NT2/D1 (cell line): ENCODE measurements around the gene GSTM1.

Source experiments
- YY1 ChIP-seq: IDR thresholded peaks from 2 replicates; pipeline ENCODE4 v1.6.1; 2011; ENCODE audit not compliant: insufficient read length, insufficient read depth
- ZNF274 ChIP-seq: IDR thresholded peaks from 2 replicates; pipeline ENCODE4 v1.6.1; 2011; ENCODE audit warnings: mild to moderate bottlenecking, low read depth, low read length

- TF ChIP-seq ZNF274, result no peak
- TF ChIP-seq YY1, result no peak
Measured at GRCh38 chr1:109726728-109727373, 39.2 kb downstream of the GSTM1 start.
